ENCODE results near the gene MAP3K2.

Gene MAP3K2

GRCh38 chr2:127280693-127281092, 107.1 kb downstream of the MAP3K2 start:
- no peak for DNase-seq

- no peak for DNase-seq
Observed at GRCh38 chr2:127279781-127280180, 108.0 kb downstream of the MAP3K2 start.

- no peak for DNase-seq
Observed at GRCh38 chr2:127278959-127279358, 108.8 kb downstream of the MAP3K2 start.

- no peak for DNase-seq
Observed at GRCh38 chr2:127277028-127277427, 110.7 kb downstream of the MAP3K2 start.

- DNase-seq: no peak
Observed at GRCh38 chr2:127275789-127276188, 112.0 kb downstream of the MAP3K2 start.

GRCh38 chr2:127275356-127275755, 112.4 kb downstream of the MAP3K2 start:
- DNase-seq: no peak

GRCh38 chr2:127270663-127271062, 117.1 kb downstream of the MAP3K2 start:
- DNase-seq: no peak

GRCh38 chr2:127261804-127262406, 125.9 kb downstream of the MAP3K2 start:
- DNase-seq: no peak

- no peak for DNase-seq
Observed at GRCh38 chr2:127259355-127259754, 128.4 kb downstream of the MAP3K2 start.

- no peak for DNase-seq
Observed at GRCh38 chr2:127256866-127257265, 130.9 kb downstream of the MAP3K2 start.

- no peak for DNase-seq
Observed at GRCh38 chr2:127256381-127256780, 131.4 kb downstream of the MAP3K2 start.

- no peak for DNase-seq
Observed at GRCh38 chr2:127255721-127256120, 132.1 kb downstream of the MAP3K2 start.

GRCh38 chr2:127255146-127255545, 132.6 kb downstream of the MAP3K2 start:
- no peak for DNase-seq

GRCh38 chr2:127254386-127254981, 133.3 kb downstream of the MAP3K2 start:
- no peak for DNase-seq
